Inferior parietal cortex (tissue), 1 donor: Measurements from ENCODE around the gene CAMK4.
"Not testable (repeated sequence)": the region's sequence is repeated elsewhere in the genome, so short reads cannot be mapped to it uniquely, and the experiment has no call there.

Source experiments
- DNase-seq: peaks from one replicate; pipeline ENCODE4 v3.0.0-alpha.2; 2016; ENCODE audit errors: extremely low spot score

CAMK4 gene

DNA sequence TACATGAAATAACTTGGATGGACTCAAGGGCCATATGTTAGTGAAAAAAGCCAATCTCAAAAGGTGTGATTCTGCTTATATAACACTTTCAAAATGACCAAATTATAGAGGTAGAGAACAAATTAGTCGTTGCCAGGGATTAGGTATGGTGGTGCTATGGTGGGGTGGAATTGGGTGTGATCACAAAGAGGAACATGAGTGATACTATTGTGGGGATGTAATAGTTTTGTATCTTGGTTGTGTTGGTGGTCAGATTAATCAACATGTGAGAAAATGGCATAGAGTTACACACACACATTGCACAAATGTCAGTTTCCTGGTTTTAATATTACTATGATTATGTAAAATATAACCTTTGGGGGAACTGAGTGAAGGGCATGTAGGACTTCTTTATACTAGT lies 31.9 kb downstream of the CAMK4 start:
- no peak for DNase-seq

DNA sequence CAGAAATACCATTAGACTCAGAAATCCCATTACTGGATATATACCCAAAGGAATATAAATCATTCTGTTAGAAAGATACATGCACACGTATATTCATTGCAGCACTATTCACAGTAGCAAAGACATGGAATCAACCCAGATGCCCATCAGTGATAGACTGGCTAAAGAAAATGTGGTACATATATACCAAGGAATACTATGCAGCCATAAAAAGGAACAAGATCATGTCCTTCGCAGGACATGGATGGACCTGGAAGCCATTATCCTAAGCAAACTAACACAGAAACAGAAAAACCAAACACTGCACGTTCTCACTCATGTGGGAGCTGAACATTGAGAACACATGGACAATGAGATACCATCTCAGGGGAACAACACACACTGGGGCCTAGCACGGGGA lies 33.4 kb downstream of the CAMK4 start:
- DNase-seq, result not testable (repeated sequence)

- no peak for DNase-seq
These were observed 35.5 kb downstream of the CAMK4 start for GRCh38 chr5:111259636-111260035.

GRCh38 chr5:111261610-111262009 lies 37.4 kb downstream of the CAMK4 start:
- no peak for DNase-seq

GRCh38 chr5:111262153-111262552 lies 38.0 kb downstream of the CAMK4 start:
- DNase-seq, result no peak

- no peak for DNase-seq
These were observed 38.6 kb downstream of the CAMK4 start for GRCh38 chr5:111262815-111263214.

DNA sequence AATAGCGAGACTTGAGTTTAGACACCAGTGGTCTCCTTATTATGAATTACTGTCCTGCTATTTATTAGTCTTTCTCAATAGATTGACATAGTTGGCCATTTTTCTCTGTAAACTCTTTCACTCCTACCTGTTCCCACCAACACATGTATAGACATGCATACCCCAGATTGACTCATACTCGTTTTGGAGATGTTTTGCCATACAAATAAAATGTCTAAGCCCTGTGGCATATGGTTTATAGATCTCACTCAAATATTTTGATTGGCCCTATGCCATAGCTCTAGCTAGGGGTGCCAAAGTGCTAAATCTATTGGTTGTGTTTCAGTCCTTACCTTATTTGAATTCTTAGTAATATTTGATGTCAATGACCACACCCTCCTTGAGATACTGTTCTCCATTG lies 42.3 kb downstream of the CAMK4 start:
- no peak for DNase-seq

- DNase-seq, result no peak
These were observed 44.1 kb downstream of the CAMK4 start for GRCh38 chr5:111268300-111268699.

DNA sequence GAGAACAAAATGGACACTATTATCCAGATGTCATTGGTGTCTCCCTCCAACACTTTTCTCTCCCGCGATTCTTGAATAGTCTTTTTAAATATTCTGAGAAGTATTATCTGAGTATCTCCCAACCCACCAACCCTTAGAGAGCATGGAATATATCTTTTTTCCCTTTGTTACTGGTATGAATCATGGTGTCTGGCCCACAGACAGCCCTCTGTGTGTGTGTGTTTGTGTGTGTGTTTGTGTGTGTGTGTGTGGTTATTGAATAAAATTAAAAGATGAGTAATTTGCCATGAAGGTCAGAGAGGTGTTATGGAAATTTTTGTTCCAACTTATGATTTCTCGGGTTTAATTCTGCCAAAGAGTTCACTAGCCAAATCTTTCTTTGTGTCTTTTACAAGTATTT lies 47.7 kb downstream of the CAMK4 start:
- DNase-seq, result no peak

DNA sequence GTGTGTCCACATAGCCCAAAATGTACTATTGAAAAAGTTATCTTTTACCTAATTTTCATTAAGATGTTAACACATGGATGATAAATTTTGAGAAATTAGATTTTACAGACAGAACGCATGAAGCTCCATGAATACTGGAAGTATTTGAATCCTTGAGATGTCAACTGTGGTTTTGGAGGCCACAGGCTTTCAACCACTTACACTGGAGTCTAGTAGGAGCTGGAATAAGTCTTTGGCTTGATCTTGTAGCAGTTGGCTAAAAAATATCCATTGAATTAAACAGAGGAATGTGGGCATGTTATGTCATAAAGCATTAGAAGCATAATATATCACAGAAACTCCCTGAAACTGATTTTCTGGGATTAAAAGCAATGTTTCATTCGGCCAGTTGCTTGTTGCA lies 52.9 kb downstream of the CAMK4 start:
- no peak for DNase-seq

GRCh38 chr5:111278858-111279504 lies 54.8 kb downstream of the CAMK4 start:
- peak; percentile 10 for DNase-seq

GRCh38 chr5:111280282-111280951 lies 56.2 kb downstream of the CAMK4 start:
- DNase-seq, result peak; percentile 59

GRCh38 chr5:111282798-111283197 lies 58.6 kb downstream of the CAMK4 start:
- DNase-seq, result no peak

DNA sequence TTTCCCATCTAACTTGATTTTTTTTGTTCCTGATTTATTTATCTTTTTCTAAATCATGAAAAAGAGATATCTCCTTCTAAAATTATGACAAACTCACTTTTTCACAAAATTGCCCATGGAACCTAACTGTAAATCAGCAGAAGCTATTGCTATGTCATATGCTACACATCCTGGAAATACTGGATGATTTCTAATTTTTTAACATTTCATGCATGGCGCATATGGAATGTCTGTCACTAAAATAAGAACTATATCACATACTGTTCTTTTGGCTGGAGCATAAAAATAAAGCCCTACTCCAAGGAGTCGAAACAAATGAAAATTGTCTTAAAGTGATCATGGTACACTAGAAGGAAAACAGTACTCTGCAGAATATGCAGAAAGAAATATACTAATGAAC lies 60.6 kb downstream of the CAMK4 start:
- DNase-seq, result peak; percentile 34

DNA sequence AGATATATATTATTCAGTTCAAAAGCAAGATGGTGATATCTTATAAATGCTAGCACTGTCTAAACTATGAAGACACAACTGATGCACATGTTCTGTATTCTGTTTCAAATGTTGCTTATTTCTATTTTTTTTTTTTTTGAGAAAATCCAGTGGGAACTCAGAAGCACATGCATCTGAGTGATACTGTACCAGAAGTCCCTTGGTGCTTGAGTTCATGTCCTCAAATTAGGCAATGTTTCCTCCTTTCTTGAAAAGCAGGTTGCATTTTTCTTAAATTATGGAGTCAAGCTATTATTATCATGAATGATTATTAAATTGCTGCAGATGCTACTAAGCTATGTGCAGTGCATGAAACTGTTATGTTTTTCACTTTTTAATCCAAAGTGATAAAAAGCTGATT lies 70.4 kb downstream of the CAMK4 start:
- no peak for DNase-seq

DNA sequence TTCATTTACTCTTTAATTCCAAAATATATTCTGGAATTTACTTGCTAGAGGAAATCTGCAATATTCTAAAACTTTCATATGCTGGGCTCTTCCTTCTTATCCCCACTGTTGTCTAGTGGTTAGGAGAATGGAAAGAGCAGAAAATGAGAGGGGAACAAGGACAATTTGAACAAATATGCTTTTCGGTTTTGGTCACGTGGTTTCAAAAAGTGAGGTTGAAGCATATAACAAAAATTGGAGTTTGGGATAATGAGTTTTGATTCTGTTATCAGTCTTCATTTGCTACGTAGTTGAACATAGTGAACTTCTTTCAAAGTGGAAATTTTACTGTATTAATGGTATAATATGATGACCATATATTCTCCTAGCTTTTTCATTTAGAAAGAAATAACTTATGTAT lies 71.5 kb downstream of the CAMK4 start:
- DNase-seq, result no peak

GRCh38 chr5:111296570-111296969 lies 72.4 kb downstream of the CAMK4 start:
- no peak for DNase-seq

GRCh38 chr5:111299067-111299481 lies 74.9 kb downstream of the CAMK4 start:
- DNase-seq, result no peak

DNA sequence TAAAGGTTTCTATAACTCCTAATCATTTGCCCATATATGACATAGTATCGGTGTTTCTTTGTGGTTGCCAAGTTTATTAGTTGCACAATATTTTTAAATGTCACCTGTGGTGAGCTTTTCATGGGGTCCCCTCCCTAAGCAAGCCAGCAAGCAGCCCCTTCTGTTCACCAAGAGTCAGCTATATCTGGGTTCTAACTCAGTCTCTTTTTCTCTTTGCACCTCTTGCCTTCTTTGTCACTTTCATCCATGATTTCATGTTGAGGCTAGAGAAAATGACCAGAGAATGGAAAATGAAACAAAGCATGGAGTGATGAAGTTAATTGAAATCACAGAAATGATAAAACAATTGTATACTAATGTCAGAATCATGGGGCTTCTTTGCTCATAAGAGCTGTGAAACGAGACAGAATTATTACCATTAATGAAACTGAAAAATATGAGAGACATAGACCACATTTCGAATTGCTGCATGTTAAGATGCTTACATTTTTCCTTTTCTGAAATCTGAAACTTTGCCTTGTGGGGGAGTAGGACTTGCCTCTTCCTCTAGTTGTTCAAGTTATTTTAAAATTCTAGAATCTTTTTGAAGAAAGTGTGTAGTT lies 75.7 kb downstream of the CAMK4 start:
- DNase-seq, result no peak

DNA sequence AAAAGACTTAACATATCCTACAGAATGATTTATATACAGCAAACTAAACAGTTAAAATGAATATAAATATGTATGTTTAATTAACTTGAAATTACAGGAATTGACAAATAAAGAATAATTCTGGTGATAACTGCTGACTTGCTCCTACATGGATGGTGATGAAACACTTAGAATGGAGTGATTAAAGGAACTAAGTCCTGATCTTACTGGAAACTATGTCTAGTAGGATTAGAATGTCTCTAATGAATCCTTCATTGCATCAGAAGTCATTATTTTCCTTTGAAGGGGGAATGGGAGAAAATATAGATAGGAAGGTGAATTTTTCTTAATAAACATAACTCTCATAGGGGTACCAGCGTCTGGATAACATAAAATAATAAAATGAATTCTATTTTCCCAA lies 77.1 kb downstream of the CAMK4 start:
- DNase-seq, result no peak

GRCh38 chr5:111302043-111302442 lies 77.9 kb downstream of the CAMK4 start:
- DNase-seq, result not testable (repeated sequence)

- no peak for DNase-seq
These were observed 84.8 kb downstream of the CAMK4 start for GRCh38 chr5:111308951-111309350.

- DNase-seq, result no peak
These were observed 85.2 kb downstream of the CAMK4 start for GRCh38 chr5:111309384-111309783.
